ENCODE measurements around the gene THADA.

The THADA gene

DNA sequence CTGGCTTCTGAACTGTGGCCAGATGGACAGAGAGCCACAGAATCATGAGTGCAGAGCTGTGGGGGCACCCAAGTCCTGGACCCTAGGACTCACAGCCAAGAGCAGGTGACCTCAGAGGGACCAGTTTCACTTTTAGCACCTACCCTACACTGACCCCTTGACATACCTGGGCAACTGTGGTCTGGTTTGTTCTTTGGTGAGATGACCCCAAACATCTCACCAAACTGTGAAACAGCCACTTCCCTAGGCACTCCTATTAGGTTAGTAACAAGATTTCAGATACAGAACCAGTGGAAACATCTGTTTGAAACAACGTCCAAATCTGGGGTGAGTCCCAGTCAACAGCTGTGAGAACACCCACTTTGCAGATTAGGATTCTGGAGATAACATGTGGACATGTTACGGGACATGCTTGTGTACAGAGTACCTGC is 367.5 kb downstream of the THADA start:
- peak overlapping the region; percentile 92 for H3K4me2 ChIP-seq (ENCODE audit: low read length)
- H3K27me3 ChIP-seq (ENCODE audit: control insufficient read depth, insufficient read depth, low read length) = no peaks in the 10 kb centered on the region
- H2AFZ ChIP-seq = no peak overlapping the region
- peak overlapping the region; percentile 84 for H3K27ac ChIP-seq
- no peak overlapping the region for H3K4me3 ChIP-seq (ENCODE audit: low read depth, low read length)
- no peaks in the 10 kb centered on the region for H3K79me2 ChIP-seq
- no peaks in the 10 kb centered on the region for H3K9me3 ChIP-seq (ENCODE audit: control insufficient read depth, low read length)
- TF ChIP-seq, protein P1, sequence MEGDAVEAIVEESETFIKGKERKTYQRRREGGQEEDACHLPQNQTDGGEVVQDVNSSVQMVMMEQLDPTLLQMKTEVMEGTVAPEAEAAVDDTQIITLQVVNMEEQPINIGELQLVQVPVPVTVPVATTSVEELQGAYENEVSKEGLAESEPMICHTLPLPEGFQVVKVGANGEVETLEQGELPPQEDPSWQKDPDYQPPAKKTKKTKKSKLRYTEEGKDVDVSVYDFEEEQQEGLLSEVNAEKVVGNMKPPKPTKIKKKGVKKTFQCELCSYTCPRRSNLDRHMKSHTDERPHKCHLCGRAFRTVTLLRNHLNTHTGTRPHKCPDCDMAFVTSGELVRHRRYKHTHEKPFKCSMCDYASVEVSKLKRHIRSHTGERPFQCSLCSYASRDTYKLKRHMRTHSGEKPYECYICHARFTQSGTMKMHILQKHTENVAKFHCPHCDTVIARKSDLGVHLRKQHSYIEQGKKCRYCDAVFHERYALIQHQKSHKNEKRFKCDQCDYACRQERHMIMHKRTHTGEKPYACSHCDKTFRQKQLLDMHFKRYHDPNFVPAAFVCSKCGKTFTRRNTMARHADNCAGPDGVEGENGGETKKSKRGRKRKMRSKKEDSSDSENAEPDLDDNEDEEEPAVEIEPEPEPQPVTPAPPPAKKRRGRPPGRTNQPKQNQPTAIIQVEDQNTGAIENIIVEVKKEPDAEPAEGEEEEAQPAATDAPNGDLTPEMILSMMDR (IDR thresholded peaks at IDR 0.05) = no peak
- H3K36me3 ChIP-seq (ENCODE audit: control insufficient read depth, insufficient read depth, low read length) = no peaks in the 10 kb centered on the region
- no peak overlapping the region for H3K9ac ChIP-seq
- peaks cover 5% of the 10 kb centered on the region for H3K4me1 ChIP-seq

DNA sequence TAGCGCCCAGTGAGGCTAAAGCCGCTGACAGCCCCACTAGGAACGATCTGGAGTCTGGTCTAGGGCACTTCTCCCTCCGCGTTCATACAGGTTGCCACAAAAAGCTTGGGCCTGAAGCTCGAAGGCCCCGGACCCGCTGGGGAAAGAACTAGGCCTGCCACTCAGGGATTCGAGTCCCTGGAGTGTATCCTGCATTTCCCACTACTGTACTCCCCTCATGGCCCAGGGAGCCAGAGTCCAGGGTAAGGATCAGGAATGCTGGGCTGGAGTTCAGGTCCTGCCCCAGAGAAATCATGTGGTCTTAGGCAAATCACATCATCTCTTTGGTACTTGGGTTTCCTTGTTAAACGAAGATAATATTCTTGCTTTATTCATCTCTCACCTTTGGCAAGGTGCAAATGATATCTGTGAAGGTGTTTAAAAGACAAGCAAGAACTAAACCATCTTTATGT is 368.0 kb downstream of the THADA start:
- Histone ChIP-seq H3K4me1 (peaks cover 5% of the 10 kb centered on the region), H3K4me2 (ENCODE audit: low read length) (peak overlapping the region; percentile 92), H3K36me3 (ENCODE audit: control insufficient read depth, insufficient read depth, low read length) (no peaks in the 10 kb centered on the region), H3K79me2 (no peaks in the 10 kb centered on the region), H3K9ac (no peak overlapping the region), H3K27me3 (ENCODE audit: control insufficient read depth, insufficient read depth, low read length) (no peaks in the 10 kb centered on the region), H2AFZ (peak overlapping the region; percentile 96), H3K9me3 (ENCODE audit: control insufficient read depth, low read length) (no peaks in the 10 kb centered on the region), H3K27ac (peak overlapping the region; percentile 84), H3K4me3 (ENCODE audit: low read depth, low read length) (peak overlapping the region; percentile 83)
- TF ChIP-seq, protein P1 (IDR thresholded peaks at IDR 0.05) = no peak

DNA sequence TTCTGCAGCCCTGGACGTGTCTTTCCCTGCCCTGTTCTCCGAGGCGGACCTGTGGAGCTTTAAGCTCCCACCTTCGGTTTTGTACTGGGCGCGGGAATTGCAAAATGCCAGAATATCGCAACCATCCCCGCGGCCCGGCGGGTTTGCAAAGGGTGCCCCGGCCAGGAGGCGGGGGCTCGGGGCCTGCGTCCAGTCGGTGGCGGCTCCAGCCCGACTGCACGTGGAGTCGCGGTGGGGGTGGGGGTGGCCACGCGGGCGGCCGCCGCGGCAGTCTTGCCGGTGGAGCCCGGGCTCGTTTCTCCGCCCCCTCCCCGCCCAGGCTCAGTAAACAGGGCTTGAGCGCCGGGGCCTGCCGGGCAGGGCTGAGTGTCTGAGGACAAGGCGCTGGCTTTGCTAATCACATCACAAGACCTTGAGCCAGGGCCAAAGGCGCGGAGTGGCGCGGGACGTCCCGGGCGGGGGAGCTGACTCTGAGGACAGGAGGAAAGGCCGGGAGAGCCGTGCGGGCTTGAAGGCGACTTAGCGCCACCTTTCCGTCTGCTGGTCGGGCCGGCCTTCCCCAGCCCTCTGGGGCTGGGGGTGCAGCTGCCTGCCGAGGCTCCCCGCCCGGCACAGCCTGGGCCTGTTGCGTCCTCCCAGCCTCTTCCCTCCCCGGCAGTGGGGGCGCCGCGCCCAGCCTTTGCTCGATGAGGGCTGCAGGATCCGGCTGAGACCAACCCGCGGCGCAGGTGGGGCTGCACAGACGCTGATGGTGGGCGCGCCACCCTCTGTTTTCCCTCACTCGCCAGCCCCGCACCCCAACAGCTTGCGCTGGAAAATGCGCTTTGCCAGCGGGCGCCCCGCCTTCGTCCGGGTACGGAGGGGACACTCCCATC is 368.6 kb downstream of the THADA start:
- Histone ChIP-seq H2AFZ (peak overlapping the region; percentile 96), H3K36me3 (ENCODE audit: control insufficient read depth, insufficient read depth, low read length) (no peaks in the 10 kb centered on the region)
- TF ChIP-seq, protein P1 (IDR thresholded peaks at IDR 0.05) = no peak

DNA sequence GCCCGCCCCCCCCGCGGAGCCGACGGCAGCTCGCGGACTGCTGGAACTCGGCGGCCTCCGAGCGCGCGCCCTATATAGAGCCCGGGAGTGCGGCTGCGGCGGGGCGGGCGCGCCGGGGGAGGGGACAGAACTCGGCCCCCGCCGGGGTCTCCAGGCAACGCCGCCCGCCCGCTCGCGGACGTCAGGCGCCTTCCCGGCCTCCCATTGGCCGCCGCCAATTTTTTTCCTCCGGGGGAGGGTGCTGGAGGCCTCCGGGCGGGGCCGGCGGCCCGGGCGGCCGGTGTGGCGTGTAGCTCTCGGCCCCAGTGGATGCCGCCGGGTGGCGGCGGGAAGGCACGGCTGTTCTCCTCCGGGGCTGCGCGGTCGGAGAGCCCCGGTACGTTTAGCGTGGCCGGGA is 369.3 kb downstream of the THADA start, which contains the start of gene ZFP36L2:
Gene ZFP36L2 (minus strand): TSS at position 49 of the 397 bp plus-strand sequence. CDS start 291 bp downstream, outside the sequence.
- no peaks in the 10 kb centered on the region for H3K36me3 ChIP-seq (ENCODE audit: control insufficient read depth, insufficient read depth, low read length)
- peak within 1 kb of the TSS; percentile 91 for H3K27ac ChIP-seq
- no peaks in the 10 kb centered on the region for H3K79me2 ChIP-seq
- TF ChIP-seq, protein P1 (IDR thresholded peaks at IDR 0.05) = no peak
- no peaks in the 10 kb centered on the region for H3K27me3 ChIP-seq (ENCODE audit: control insufficient read depth, insufficient read depth, low read length)
- H2AFZ ChIP-seq = peak within 1 kb of the TSS; percentile 96
- H3K4me1 ChIP-seq = peaks cover 13% of the 10 kb centered on the region
- peak within 1 kb of the TSS; percentile 69 for H3K9ac ChIP-seq
- H3K9me3 ChIP-seq (ENCODE audit: control insufficient read depth, low read length) = no peaks in the 10 kb centered on the region
- H3K4me2 ChIP-seq (ENCODE audit: low read length) = peak within 1 kb of the TSS; percentile 92
- peak within 1 kb of the TSS; percentile 88 for H3K4me3 ChIP-seq (ENCODE audit: low read depth, low read length)

More for the DNA sequence above, 368.6 kb downstream of the THADA start:
- Histone ChIP-seq H3K4me2 (ENCODE audit: low read length) (peak overlapping the region; percentile 92), H3K27me3 (ENCODE audit: control insufficient read depth, insufficient read depth, low read length) (no peaks in the 10 kb centered on the region), H3K4me1 (peaks cover 8% of the 10 kb centered on the region), H3K9me3 (ENCODE audit: control insufficient read depth, low read length) (no peaks in the 10 kb centered on the region), H3K79me2 (no peaks in the 10 kb centered on the region), H3K9ac (peak overlapping the region; percentile 69), H3K27ac (peak overlapping the region; percentile 84), H3K4me3 (ENCODE audit: low read depth, low read length) (peak overlapping the region; percentile 83)

Data from parathyroid adenoma (tissue), 2 donors.